ENCODE results near the gene GPR146. TPM values are rescaled to one million over a fixed set of nuclear protein-coding genes. Genes with fewer than 3 reads are reported as not detected.
A peak's percentile ranks its signal among the peaks of the same experiment; 100 is the strongest.

The GPR146 gene
- total RNA-seq, 2 experiments from 2014 or later = 5.6 to 8.5 TPM

DNA sequence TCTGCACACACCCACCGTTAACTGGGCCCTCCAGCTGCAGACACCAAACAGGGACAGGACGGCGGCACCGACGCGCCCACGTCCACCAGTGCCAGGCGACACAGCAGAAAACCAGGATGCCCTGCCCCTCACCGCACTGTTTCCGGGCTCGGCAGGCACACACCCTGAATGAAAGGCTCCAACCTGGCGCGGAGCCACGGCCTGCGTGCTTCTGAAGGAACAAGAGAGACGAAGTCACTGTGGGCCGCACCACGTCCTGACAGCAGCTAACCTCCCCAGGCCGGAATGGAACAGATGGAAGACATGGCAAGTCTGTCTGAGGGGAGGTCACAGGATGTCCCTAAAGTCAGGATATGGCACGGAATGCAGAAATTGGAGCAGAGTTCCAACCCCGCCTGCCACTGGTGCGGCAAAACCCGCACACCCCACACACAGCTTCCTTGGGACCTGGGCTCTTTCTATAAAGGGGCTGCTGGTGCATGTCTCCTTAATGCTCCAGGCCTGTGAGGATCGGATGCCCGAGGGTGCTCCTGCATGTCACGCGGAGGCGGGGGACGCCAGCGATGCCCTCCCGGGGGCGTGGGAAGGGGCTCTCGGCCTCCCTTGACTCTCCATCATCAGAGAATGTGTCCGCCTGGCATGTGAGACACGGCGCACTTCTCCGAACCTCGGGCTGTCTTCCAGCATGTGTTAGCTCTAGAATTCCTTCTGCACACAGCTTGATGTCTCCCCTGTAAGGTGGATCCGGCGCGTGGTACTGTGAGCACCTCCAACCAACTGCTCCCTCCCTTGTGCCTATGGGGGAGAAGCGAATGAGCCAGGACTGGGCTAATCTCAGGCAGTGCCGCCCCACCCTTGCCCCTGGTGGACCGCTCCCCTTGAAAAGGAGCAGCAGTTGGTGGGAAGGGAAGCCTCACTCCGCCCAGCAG, 39.6 kb downstream of the GPR146 start:
- ChIA-PET POLR2A (no interaction called here), CTCF (interaction anchor here (1.0 to 1.1 kb wide), 2 partner anchors 89 to 91 kb away, joined by 3 to 4 read pairs; no protein-coding TSS in a partner anchor)
- Mint-ChIP-seq H3K36me3 (ENCODE audit: low read depth) (no peaks in the 10 kb centered on the region), H3K4me3 (no peak overlapping the region), H3K4me1 (ENCODE audit: low read depth) (peaks cover 16% of the 10 kb centered on the region), H3K27me3 (no peaks in the 10 kb centered on the region), H3K27ac (no peak overlapping the region), H3K9me3 (no peaks in the 10 kb centered on the region)
- TF ChIP-seq, protein P1, sequence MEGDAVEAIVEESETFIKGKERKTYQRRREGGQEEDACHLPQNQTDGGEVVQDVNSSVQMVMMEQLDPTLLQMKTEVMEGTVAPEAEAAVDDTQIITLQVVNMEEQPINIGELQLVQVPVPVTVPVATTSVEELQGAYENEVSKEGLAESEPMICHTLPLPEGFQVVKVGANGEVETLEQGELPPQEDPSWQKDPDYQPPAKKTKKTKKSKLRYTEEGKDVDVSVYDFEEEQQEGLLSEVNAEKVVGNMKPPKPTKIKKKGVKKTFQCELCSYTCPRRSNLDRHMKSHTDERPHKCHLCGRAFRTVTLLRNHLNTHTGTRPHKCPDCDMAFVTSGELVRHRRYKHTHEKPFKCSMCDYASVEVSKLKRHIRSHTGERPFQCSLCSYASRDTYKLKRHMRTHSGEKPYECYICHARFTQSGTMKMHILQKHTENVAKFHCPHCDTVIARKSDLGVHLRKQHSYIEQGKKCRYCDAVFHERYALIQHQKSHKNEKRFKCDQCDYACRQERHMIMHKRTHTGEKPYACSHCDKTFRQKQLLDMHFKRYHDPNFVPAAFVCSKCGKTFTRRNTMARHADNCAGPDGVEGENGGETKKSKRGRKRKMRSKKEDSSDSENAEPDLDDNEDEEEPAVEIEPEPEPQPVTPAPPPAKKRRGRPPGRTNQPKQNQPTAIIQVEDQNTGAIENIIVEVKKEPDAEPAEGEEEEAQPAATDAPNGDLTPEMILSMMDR (IDR thresholded peaks at IDR 0.05) = no peak
- DNase-seq = no peak
- ATAC-seq = no peak
- intact Hi-C loops (cut with micrococcal nuclease) = no loop called here

DNA sequence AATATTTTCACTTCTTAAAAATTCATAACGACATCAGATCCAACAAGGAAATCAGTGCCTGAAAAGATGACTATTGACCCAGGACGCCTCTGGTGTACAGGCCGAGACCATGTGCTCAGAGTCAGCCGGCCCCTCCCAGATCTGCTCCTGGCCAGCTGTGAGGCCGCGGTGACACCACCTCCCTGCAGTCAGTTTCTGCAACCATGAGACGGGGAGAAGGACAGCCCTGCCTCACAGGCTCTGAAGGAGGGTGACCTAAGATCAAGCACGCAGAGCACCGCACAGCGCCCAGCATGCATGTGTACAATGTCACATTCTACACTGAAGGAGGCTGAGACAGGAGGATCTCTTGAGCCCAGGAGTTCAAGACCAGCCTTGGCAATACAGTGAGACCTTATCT, 40.9 kb downstream of the GPR146 start:
- Mint-ChIP-seq H3K9me3 (no peaks in the 10 kb centered on the region), H3K27ac (no peak overlapping the region), H3K4me3 (no peak overlapping the region), H3K4me1 (ENCODE audit: low read depth) (peaks cover 16% of the 10 kb centered on the region), H3K27me3 (no peaks in the 10 kb centered on the region), H3K36me3 (ENCODE audit: low read depth) (no peaks in the 10 kb centered on the region)
- ChIA-PET CTCF (interaction anchor here (1.1 to 2.5 kb wide), 7 partner anchors 17 to 107 kb away, joined by 3 to 24 read pairs (median 5); no protein-coding TSS in a partner anchor), POLR2A (no interaction called here)
- ATAC-seq (no peak), DNase-seq (no peak)
- intact Hi-C loops (cut with micrococcal nuclease) = no loop called here
- TF ChIP-seq, protein P1 (IDR thresholded peaks at IDR 0.05) = no peak

DNA sequence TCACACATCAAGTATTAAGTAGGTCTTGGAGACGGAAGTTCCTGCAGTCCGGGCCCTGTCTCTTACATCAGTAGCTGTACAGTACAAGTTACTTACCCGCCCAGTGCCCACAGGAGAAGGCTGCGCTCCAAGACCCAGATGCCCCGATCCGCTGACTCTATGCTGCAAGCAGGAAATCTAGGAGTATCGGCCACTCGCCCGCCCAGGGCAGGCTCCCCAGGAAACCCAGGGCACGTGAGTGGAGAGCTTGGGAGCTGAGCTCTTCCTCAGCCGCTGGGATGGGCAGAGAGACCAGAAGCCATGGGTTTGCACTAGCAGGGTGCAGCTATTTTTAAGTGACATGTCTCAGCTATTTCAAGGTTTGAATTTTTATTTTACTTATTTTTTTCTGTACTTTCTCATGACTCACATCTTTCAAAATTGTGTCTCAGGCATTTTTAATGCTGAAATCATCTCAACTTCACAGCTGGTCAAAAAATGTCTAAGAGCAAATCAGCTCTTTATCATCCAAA, 41.6 kb downstream of the GPR146 start:
- Mint-ChIP-seq H3K27ac (no peak overlapping the region), H3K36me3 (ENCODE audit: low read depth) (no peaks in the 10 kb centered on the region), H3K9me3 (no peaks in the 10 kb centered on the region), H3K4me3 (no peak overlapping the region), H3K27me3 (no peaks in the 10 kb centered on the region), H3K4me1 (ENCODE audit: low read depth) (peaks cover 16% of the 10 kb centered on the region)
- CTCF ChIA-PET = interaction anchor here (0.7 to 2.5 kb wide), 26 partner anchors 8 to 112 kb away, joined by 3 to 24 read pairs (median 4); no protein-coding TSS in a partner anchor
- ATAC-seq = no peak
- POLR2A ChIA-PET = no interaction called here
- TF ChIP-seq, protein P1 (IDR thresholded peaks at IDR 0.05) = no peak
- no peak for DNase-seq
- intact Hi-C loops (cut with micrococcal nuclease) = loop anchor here (2.0 kb wide), 1 partner anchor 91 kb away; no protein-coding TSS in a partner anchor

DNA sequence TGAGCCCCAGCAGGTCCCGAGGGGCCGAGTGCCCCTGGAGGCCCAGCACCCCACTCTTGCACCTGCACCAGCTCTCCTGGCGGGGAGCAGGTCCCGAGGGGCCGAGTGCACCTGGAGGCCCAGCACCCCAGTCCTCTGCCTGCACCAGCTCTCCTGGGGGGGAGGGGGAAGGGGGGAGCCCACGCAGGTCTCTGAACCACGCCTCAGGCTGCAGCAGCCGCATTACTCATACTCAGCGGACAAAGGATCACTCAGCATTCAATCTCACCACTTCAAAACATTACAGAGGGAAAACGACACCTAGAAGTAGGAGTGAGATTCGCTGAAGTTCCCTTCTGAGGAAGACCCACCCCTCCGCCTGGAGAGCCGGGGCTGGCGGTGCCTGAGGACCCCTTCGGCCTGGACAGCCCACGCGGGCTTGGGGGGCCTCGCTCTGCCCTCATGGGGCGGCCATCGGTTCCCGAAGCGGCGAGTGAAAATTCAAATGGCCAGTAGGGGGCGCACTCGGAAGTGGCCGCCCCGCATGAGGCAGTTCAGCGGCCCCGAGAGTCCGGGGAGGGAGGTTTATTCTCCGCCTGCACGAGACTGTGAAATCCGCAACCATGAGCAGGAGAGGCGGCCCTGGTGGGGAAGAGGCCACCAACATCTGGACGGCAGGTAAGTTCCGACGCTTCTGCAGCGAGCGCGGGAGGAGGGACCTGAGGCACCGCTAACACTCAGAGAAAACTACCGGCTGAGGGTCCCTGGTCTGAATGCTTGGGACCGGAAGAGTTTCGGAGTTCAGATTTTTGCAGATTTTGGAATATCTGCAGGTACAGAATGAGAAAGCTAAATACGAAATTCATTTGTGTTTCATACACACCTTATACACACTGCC, 42.5 kb downstream of the GPR146 start:
- Mint-ChIP-seq H3K4me3 (peak overlapping the region; percentile 58), H3K4me1 (ENCODE audit: low read depth) (peaks cover 16% of the 10 kb centered on the region), H3K36me3 (ENCODE audit: low read depth) (no peaks in the 10 kb centered on the region), H3K9me3 (no peaks in the 10 kb centered on the region), H3K27ac (peak overlapping the region; percentile 46), H3K27me3 (no peaks in the 10 kb centered on the region)
- intact Hi-C loops (cut with micrococcal nuclease) = loop anchor here (2.0 kb wide), 1 partner anchor 90 kb away; no protein-coding TSS in a partner anchor
- TF ChIP-seq, protein P1 (IDR thresholded peaks at IDR 0.05) = peak; percentile 99
- ATAC-seq = peak; percentile 92
- ChIA-PET CTCF (interaction anchor here (0.6 to 2.5 kb wide), 28 partner anchors 7 to 113 kb away, joined by 3 to 24 read pairs (median 4); a partner anchor contains a TSS), POLR2A (no interaction called here)
- DNase-seq = peak; percentile 85

Data from activated CD8-positive, alpha-beta T cell treated with anti-CD3 and anti-CD28 coated beads for 36 hours (primary cell).